Upper lobe of left lung (tissue), 6 donors: Measurements from ENCODE around the gene BAIAP2L1. TPM values are rescaled to one million over a fixed set of nuclear protein-coding genes. Genes with fewer than 3 reads are reported as not detected.

ENCODE experiments used
- ATAC-seq, 2 donors: fragments of 200-7000 bp; cut with Tn5 transposase; one replicate each; pipeline ENCODE4 v1.9.1; 2022; ENCODE audit warnings: mild to moderate bottlenecking in 2 of 2, moderate library complexity in 2 of 2; ENCODE audit not compliant: low FRiP score in 2 of 2
- DNase-seq, 2 donors: peaks; one replicate each; pipeline ENCODE4 v3.0.0-alpha.2; 2019 to 2020
- H3K27ac ChIP-seq, 4 donors: fragments of 200-600 bp; sonication (generic); one replicate each; pipeline ENCODE4 v1.5.1; 2016 to 2019
- H3K27me3 ChIP-seq, 4 donors: fragments of 200-600 bp; sonication (generic); one replicate each; pipeline ENCODE4 v1.5.1; 2017 to 2019
- H3K36me3 ChIP-seq, 4 donors: fragments of 200-600 bp; sonication (generic); one replicate each; pipeline ENCODE4 v1.5.1; 2016 to 2019
- H3K4me1 ChIP-seq, 4 donors: fragments of 200-600 bp; sonication (generic); one replicate each; pipeline ENCODE4 v1.5.1; 2018 to 2019
- H3K4me3 ChIP-seq, 4 donors: fragments of 200-600 bp; sonication (generic); one replicate each; pipeline ENCODE4 v1.5.1; 2017 to 2019; ENCODE audit warnings: mild to moderate bottlenecking in 2 of 4, moderate library complexity in 1 of 4
- H3K9me3 ChIP-seq, 4 donors: fragments of 200-600 bp; sonication (generic); one replicate each; pipeline ENCODE4 v1.5.1; 2018 to 2019
- CTCF ChIP-seq, 6 experiments: fragments of 450-650 bp in 4 of 6; fragments of 200-600 bp in 2 of 6; sonication (generic) in 2 of 6; IDR thresholded peaks; one replicate each; pipeline ENCODE4 v1.5.1; 2016 to 2019; ENCODE audit warnings: antibody characterized with exemption in 6 of 6
- EP300 ChIP-seq, 4 donors: sonication (generic); formaldehyde crosslinking; IDR thresholded peaks; one replicate each; pipeline ENCODE4 v1.5.1; 2017; ENCODE audit warnings: antibody characterized with exemption in 4 of 4, control low read depth in 2 of 4
- POLR2A ChIP-seq, 4 donors: fragments of 450-650 bp; IDR thresholded peaks; one replicate each; pipeline ENCODE4 v1.5.1; 2016 to 2017; ENCODE audit warnings: antibody characterized with exemption in 4 of 4, mild to moderate bottlenecking in 2 of 4
- POLR2AphosphoS5 ChIP-seq, 2 donors: sonication (generic); formaldehyde crosslinking; IDR thresholded peaks; one replicate each; pipeline ENCODE4 v1.5.1; 2017; ENCODE audit warnings: antibody characterized with exemption in 2 of 2
- WGBS, 2 donors: methylation state at CpG; one replicate each; pipeline ENCODE4 v1.1.5; 2017 to 2018; 5-methylcytosine and 5-hydroxymethylcytosine counted together
- total RNA-seq, 6 donors: library from RNA; depleted of rRNA in 4 of 6; stranded (reverse); fragments of >200 nt in 4 of 6; gene quantifications; one replicate each; pipeline versions ENCODE4 v1.1.0 to v1.2.1, GENCODE V29; 2016 to 2021
- donor health status: DM: no; HTN: no; CAD: no; lungs with moderate emphysema.
- donor health status: DM: no; HTN: yes; CAD: no; lungs with severe emphysema.

BAIAP2L1 gene
- total RNA-seq, 6 donors from 2014 or later, result 20.2 to 35.6 (median 26.6) TPM

- H3K9me3 ChIP-seq, result no peaks in the 10 kb centered on the region
- TF ChIP-seq POLR2A (IDR thresholded peaks at IDR 0.05), result no peak
- no peak for TF ChIP-seq CTCF (IDR thresholded peaks at IDR 0.05)
- no peak for TF ChIP-seq POLR2AphosphoS5 (IDR thresholded peaks at IDR 0.05)
- TF ChIP-seq EP300 (IDR thresholded peaks at IDR 0.05), result no peak
- peaks cover 0 to 21% (median 5%) of the 10 kb centered on the region in 4 donors for H3K36me3 ChIP-seq
- H3K27ac ChIP-seq, result peak overlapping the region; percentile 98 to 100 (median 99)
- peak overlapping the region; percentile 89 to 98 (median 92) for H3K4me3 ChIP-seq
- 27 to 28% methylated on average over 16 of the region's 16 CpGs for WGBS, 2 donors
- ATAC-seq (no peak), DNase-seq (no peak)
- H3K27me3 ChIP-seq, result no peaks in the 10 kb centered on the region
- peaks cover 41 to 68% (median 58%) of the 10 kb centered on the region in 4 donors for H3K4me1 ChIP-seq
These were observed 118.2 kb downstream of the BAIAP2L1 start for GRCh38 chr7:98282703-98283102.

DNA sequence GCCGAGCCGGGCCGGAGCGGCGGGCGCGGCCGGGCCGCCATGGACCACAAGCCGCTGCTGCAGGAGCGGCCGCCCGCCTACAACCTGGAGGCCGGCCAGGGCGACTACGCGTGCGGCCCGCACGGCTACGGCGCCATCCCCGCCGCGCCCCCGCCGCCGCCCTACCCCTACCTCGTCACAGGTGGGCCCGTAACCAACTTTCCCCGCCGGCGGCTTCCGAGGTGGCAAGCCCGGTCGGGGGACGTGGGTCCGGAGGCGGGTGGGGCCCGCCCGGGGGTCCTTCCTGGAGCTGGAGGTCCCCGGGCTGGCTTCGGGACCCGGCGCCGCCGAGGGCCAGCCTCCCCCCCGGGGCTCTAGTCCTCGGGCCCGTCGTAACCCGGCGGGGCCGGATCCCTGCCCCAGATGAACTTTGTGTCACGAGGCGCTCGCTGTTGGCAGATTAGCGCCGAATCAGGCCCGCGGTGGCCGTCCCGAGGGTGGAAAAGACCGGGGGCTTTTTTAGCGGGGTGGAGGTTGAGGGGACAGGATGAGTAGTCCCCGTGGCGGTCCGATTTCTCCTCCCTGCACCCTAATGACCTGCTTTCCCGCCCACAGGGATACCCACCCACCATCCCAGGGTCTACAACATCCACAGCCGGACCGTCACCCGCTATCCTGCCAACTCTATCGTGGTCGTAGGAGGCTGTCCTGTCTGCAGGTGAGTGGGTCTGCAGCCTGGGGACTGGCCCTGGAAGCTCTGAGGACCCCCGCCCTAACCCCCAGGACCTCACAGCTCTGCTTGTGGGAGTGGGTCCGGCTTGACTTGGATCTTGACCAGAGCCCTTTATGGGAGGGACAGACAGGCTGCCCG, 118.9 kb downstream of the BAIAP2L1 start:
- ATAC-seq, result no peak

DNA sequence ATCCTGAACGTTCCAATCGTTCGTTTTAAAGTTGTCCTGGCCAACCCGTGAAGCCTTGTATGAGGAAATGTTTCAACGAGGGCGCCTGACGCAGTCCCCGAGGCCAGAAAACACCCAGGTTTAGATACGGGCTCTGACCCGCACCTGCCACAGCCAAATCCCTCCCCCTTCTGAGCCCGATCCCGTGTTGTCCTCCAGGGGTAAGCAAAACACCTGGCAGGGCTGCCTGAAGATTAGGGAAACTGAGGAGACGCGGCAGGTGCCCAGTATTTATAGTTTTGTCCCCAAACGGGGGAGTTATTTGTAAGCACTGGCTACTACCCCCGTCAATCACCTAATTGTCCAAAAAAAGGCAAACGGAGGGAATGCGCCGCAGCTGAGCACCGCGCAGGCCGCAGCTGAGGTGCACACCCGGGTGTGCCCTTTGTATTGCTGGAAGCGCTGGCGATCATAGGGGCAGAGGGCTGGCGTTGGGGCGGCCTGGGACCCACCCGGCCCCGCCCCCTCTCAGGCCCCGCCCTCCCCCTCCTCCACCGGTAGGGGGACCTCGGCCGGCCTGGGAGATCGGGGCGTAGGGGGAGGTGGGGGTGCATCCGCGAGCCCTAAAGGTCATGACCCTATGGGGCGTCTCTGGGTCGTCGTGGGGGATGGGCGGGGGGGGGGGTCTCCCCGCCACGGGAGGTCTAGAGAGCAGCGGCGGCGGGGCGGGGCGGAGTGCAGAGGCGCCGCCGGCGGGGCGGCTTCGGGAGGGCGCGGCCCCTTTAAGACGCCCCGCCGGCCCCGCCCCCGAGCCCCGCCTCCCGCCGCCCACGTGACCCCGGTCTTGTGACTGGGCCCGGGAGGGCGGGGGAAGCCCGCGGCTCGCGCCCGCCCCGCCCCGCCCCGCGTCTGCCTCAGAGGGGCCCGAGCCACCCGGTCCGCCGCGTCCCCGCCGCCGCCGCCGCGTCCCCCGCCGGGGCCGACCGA, 119.8 kb downstream of the BAIAP2L1 start, which contains the start of gene BRI3:
BRI3 (plus strand) TSS at position 896 of the 966 bp plus-strand sequence. CDS start 110 bp downstream, outside the sequence.
- peak; percentile 91 to 99 for DNase-seq
- peaks cover 33 to 63% (median 53%) of the 10 kb centered on the region in 4 donors for H3K4me1 ChIP-seq
- peaks cover 0 to 9% (median 3%) of the 10 kb centered on the region in 4 donors for H3K36me3 ChIP-seq
- peak; percentile 83 to 86 for ATAC-seq
- H3K9me3 ChIP-seq, result no peaks in the 10 kb centered on the region
- TF ChIP-seq POLR2A (IDR thresholded peaks at IDR 0.05) (peak in 3 of 4 donors; percentile 85 to 96 (median 87)), CTCF (IDR thresholded peaks at IDR 0.05) (peak in 2 of 6 experiments; percentile 7 to 11), EP300 (IDR thresholded peaks at IDR 0.05) (no peak), POLR2AphosphoS5 (IDR thresholded peaks at IDR 0.05) (peak; percentile 82 to 95)
- no peaks in the 10 kb centered on the region for H3K27me3 ChIP-seq
- peak within 1 kb of the TSS; percentile 89 to 98 (median 92) for H3K4me3 ChIP-seq
- WGBS, 2 donors, result 0 to 2% methylated on average over 12 to 25 of the region's 92 CpGs
- H3K27ac ChIP-seq, result peak within 1 kb of the TSS; percentile 98 to 100 (median 99)

More for the DNA sequence above, 118.9 kb downstream of the BAIAP2L1 start:
- TF ChIP-seq POLR2A (IDR thresholded peaks at IDR 0.05), result peak in 1 of 4 donors; percentile 7
- no peak for TF ChIP-seq EP300 (IDR thresholded peaks at IDR 0.05)
- no peak for TF ChIP-seq POLR2AphosphoS5 (IDR thresholded peaks at IDR 0.05)
- no peak for TF ChIP-seq CTCF (IDR thresholded peaks at IDR 0.05)
- Histone ChIP-seq H3K27ac (peak overlapping the region; percentile 98 to 100 (median 99)), H3K27me3 (no peaks in the 10 kb centered on the region), H3K9me3 (no peaks in the 10 kb centered on the region), H3K4me1 (peaks cover 36 to 63% (median 54%) of the 10 kb centered on the region in 4 donors), H3K4me3 (peak overlapping the region; percentile 89 to 98 (median 92)), H3K36me3 (peaks cover 0 to 15% (median 3%) of the 10 kb centered on the region in 4 donors)
- no peak for DNase-seq
- 11% methylated on average over 9 of the region's 77 CpGs; no CpG with 5 or more reads in 1 of the 2 donors for WGBS, 2 donors

- no peaks in the 10 kb centered on the region for H3K9me3 ChIP-seq
- WGBS, 2 donors, result 49 to 65% methylated on average over 7 of the region's 7 CpGs
- H3K4me3 ChIP-seq, result peak overlapping the region in 3 of 4 donors; percentile 91 to 98 (median 93)
- peak in 1 of 2 donors; percentile 28 for DNase-seq
- H3K4me1 ChIP-seq, result peaks cover 25 to 58% (median 51%) of the 10 kb centered on the region in 4 donors
- peak overlapping the region; percentile 87 to 100 (median 98) for H3K27ac ChIP-seq
- ATAC-seq, result no peak
- H3K27me3 ChIP-seq, result no peaks in the 10 kb centered on the region
- peaks cover 0 to 9% (median 0%) of the 10 kb centered on the region in 4 donors for H3K36me3 ChIP-seq
- TF ChIP-seq EP300 (IDR thresholded peaks at IDR 0.05) (no peak), POLR2AphosphoS5 (IDR thresholded peaks at IDR 0.05) (no peak), POLR2A (IDR thresholded peaks at IDR 0.05) (no peak), CTCF (IDR thresholded peaks at IDR 0.05) (no peak)
These were observed 120.6 kb downstream of the BAIAP2L1 start for GRCh38 chr7:98280296-98280695.
